ENCODE data around the gene ZC3H14.

The ZC3H14 gene

DNA sequence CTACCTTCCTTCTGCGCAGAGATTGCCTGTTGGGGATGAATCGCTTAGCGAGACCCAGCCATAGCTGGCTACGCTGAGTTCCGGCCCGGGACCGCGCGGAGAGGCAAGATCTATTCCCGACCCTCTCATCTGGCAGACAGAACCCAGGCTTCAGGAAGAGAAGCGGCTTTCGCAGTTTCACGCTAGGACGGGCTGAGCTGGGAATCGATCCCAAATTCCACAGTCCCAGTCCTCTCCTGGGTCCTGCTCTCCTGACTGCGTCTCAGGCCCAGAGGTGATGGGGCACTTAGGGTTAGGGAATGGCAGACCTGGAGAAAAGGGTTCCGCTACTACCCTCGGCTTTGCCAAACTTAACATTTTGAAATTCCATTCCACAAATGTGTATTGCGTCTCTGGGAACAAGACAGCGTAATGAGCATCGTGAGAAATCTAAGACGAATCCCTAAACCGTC, 10.8 kb upstream of the ZC3H14 start:
- no peak for DNase-seq

DNA sequence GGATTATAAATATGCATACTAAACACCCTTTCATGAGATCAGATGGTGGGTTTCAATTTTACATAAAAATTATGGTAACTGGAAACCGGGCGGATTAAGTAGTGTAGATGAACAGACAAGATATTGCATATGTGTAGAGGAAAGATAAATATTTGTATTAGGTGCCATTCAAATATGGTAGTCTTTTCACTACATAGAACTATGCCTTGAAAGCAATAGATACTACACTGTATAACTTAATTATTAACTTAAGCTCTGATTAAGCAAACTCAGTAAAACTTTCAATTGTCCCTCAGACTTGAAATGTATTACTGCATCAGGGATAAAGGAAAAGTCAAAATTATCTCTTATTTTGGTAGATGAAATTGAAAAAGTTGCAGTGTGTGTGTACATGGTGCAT, 10.0 kb upstream of the ZC3H14 start:
- DNase-seq = no peak

DNA sequence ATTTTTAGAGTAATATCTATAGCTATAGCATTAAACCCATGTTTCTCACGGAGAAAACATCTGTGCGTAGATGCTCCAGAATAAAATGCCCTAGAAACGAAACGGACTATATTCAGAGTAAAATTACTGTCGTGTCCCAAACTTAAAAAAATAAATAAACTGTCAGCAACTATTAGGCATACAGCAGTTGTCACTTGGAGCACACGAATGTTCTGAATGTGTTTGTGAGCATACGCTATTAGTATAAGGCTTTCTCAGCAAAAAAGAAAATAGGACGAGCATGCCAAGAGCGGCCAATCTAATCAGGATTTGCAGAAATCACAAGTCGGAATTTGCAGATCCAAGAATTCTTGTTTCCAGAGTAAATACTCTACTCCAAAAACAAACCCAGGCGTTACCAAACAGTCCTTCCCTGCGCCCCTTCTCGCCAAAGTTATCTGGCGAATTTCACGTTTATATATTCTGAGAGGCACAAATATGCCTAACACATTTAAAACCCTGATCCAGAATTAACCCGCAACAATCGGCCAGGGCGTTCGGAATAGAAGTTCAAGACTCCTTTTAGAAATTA, 8.9 kb upstream of the ZC3H14 start:
- DNase-seq = no peak

DNA sequence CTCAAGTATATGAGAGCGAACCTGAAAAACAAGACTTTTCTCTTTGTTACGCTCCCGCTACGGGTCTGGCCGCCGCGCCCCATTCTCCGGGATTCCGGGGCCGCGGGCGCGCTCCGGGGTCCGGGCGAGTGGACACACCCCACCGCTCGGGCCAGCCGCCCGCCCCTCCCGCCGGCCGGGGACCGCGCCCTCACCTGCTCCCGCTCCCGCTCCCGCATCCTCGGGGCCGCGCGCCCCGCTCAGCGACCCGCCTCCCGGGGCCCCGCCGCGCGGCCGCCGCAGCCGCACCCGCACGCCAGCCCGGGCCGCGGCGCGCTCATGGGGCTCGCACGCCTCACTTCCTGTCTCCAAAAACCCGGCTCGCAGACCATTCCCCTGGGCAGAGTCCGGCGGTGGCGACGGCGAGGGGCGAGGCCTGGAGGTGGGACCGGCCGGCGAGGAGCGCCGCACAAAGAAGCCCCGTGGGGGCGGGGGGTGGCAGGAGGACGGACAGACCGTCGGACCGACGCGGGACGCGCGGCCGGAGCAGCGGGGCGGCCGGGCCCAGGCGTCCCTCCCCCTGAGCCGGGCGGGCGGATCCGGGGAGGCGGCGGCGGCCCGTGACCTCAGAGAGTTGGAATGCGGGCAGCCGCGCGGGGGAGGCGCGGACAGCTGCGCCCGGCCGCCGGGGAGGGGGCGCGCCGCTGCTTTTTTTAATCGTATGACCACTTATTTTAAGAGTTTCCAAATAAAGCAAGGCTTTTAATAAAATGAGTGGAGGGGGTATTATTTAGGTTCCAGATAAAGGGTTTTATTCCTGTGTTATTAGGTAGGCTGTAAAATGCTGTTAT, 8.2 kb upstream of the ZC3H14 start, which contains the start of gene PTPN21:
Gene PTPN21 (minus strand): TSS at position 551 of the 830 bp plus-strand sequence. CDS start 4,590 bp downstream, outside the sequence.
- DNase-seq = no peak

DNA sequence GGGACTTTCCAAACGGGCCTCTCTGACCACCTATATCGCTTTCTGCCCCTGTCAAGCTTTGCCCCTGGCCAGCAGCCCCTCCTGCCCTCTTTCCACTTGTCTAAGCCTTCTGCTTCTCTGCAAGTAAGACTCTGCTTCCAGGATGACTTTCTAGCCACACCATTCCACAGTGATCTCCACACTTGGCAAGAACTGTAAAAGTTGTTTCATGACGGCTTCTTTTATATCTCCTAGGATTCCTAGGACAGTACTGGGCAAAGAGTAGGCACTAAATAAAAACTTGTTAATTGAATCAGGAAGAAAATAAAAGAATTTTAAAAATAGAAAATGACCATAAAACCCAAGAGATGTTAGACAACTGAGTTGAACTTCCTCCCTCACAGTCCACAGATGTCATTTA, 6.3 kb upstream of the ZC3H14 start:
- no peak for DNase-seq

DNA sequence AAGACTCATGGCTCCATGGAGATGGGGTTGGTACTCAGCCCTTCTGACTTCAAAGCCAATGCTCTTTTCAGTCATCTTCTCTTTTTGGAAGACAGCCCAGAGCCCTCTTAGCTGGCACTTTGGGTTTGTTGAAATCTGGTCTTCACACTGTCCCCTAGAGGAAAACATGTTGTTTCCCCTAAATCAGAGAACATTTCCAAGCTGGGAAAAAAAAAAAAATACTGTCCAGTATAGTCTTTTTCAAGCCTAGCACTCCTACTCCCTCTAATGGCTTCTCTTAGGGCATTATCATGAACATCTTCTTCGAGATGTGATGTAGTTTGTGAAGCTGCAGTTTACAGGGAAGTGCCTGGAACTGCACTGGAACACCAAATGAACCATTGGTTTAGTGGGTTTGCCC, 3.0 kb upstream of the ZC3H14 start:
- no peak for DNase-seq

DNA sequence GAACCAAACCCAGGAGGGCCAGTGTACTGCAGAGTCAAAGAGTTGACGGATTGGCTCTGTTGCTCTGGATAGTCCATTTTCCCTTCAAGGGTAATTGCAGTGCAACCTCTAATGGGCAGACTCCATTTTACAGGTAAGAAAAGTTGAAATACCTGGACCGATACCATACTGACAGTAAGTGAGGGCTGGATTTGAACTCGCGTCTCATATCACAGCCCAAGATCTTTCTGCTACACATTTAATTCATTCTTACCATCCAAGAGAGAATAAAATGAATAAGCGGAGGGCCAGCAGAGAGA, 356 bp upstream of the ZC3H14 start:
- DNase-seq = no peak

DNA sequence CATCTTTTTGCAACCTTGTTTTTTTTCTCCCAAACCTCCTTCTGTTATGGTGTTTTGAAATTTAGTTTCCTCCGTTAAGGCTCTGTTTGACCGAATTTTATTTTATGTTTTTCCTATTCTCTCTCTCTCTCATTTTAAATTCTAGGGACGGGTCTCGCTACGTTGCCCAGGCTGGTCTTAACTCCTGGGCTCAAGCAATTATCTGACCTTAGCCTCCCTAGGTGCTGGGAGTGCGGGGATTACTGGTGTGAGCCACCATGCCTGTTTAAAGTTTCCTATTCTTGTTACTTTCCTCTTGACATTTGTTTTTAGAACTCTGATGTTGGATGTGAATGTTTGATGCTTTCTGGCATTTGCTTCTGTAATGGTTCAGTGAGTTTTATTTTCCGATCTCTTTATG, 1.0 kb downstream of the ZC3H14 start:
- DNase-seq = no peak

DNA sequence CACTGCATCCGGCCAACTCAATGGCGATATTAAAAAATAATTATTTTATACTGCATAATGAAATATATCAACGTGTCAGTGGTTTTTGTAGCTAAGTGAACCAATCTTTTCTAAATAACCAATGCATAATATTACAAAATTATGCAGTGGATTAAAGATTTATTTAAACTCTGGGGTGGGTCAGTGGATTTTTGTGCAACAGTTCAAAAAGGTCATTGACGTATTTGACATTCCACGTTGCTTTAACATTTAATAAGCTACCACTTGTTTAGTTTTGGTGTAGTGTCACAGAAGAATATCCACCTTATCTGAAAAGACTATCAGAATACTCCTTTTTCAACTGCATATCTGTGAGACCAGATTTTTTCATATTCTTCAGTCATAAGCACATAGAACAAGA, 2.6 kb downstream of the ZC3H14 start:
- no peak for DNase-seq

DNA sequence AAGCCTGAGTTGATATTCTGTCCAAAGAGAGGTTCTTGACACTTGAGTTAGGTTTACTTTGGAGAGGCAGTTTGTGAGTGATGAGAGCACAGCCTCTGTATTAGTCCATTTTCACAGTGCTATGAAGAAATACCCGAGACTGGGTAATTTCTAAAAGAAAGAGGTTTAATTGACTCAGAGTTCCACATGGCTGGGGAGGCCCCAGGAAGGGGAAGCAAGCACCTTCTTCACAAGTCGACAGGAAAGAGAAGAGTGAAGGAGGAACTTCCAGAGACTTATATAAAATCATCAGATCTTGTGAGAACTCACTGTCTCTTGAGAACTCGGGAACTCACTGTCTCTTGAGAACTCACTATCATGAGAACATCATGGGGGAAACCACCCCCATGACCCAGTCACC, 5.4 kb downstream of the ZC3H14 start:
- no peak for DNase-seq

DNA sequence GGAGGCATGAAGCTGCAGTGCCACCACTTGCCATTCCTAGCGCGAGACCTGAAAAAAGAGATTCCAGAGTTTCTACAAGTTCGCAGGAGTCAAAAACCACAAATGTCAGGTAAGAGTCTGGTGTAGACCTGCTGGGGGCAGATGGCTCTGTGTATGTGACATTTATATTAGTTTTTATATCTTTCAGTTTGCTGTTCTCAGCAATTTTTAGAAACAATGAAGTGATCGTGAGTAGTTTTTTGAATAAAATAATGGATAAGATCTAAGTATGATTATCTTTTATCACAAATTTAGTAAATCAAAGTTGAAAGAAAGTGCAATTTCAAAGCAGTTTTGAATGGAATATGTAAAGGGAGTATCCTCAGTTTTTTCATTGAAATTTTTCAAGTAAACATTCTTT, 9.3 kb downstream of the ZC3H14 start:
- no peak for DNase-seq

DNA sequence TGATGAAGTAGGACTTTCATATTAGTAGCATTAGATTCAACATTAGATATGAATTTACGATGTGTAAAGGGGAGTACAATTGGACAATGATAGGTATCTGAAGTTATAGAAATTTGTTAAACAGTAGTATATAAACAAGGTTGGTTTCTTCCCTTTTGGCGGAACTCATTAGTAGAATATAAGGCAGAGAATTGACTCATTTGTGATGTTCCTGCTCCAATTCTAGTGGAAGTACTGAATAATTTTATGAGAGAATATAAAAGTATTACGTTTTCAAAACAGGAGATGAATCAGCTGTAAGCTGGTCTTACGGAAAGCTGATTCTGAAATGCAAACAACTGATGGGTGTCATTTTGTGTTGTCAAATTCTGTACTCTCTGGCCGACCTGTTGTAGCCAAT, 13.4 kb downstream of the ZC3H14 start:
- DNase-seq = no peak

DNA sequence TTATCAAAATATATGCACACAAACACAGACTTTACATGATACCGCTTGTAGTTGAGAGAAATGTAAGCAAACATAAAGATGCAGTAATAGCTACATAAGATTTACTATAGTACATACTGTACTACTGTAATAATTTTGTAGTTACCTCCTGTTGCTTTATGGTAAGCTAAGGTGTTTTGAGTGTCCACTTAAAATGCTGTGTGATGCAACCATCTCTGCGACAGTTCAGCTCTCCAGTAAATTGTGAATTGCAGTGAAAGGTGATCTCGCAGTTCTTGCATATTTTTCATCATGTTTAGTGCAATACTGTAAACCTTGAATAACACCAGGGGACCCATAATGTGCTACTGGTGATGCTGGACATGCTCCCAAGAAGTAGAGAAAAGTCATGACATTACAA, 21.6 kb downstream of the ZC3H14 start:
- DNase-seq = no peak

DNA sequence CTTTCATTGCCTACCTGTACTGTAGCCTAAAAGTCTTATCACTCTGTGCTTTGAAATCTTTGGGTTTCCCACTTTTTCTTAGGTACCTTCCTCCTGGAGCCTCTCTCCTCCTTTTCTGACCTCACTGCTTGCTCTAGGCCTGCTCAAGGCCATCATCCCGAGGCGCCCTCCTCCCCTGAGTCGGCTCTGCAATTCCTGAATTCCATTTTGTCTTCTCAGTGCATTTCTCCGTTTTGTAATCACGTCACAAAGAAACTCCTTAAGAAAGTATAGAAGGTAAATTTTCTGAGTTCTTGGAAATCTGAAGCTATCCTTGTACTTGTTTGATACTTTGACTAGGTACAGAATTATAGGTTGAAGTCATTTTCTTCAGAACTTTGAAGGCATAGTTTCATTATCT, 25.2 kb downstream of the ZC3H14 start:
- no peak for DNase-seq

DNA sequence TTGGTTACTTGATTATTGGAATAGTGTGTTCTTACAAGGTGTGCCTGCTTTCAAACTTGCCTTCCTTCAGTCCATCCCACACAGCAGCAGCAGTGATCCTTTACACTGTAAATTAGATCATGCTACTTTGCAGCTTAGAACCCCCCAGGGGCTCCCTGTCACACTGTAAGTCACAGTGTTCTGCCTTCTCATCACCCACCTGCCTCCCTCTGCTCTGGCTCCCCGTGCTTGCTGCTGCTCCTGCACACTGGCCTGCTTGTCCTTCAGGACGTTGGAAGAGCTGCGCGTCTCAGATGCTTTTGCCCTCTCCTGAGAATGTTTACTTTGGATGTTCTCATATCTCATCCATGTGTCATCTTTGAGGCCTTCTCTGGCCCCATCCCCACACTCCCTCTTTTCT, 27.3 kb downstream of the ZC3H14 start:
- no peak for DNase-seq

DNA sequence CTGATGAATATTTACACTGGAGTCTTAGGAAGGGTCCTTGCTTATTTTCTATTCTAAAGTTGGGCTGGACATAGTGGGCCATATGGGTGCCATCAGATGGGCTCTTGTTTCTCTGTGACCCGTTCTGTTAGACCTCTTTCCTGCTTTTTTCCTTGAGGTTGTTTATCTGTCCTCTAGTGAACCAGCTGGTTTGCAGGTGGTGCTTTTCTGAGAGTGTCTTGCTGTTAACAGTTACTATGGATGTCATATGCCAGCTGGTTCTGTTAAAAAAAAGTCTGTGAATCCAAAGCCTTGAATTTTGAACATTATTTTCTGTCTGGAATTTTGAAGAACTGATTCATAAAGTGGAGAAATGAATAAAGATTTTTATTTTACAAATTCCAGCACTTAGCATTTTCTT, 29.2 kb downstream of the ZC3H14 start:
- DNase-seq = no peak

DNA sequence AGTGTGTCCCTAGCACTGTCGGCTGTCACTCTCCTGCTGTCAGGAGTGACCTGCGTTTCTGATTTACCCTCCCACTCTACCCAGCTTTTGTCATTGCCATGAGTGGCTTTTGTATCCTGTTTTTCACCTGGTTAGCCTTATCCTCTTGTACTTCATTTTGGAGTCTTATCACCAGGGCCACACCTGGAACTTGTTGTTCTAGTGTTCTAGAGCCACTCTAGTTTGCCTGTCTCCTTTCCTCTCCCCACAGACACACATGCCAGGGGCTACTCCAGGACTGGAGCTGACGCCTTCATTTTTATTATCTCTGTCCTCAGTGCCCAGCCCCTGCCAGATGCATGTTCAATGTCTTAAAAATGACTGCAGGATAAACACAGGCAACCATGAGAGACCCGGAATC, 34.2 kb downstream of the ZC3H14 start:
- DNase-seq = no peak

DNA sequence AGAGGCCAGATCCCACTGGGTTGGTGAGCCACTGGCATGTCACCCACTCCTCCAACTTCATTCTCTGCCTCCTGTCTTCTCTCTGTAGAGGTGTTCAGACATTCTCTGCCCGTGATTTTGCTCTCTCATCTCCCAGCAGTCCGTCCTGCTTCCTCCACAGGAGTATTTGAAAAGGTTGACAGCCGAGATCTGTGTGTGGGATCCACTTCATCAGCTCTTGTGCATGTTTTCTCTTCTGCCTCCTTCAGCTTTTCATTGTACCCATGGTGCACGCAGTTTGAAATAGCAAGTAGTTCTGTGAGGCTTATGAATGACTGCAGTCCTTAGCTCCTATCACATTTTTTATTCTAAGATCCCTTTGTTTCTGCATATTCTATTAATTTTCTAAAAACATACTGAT, 34.8 kb downstream of the ZC3H14 start:
- no peak for DNase-seq

DNA sequence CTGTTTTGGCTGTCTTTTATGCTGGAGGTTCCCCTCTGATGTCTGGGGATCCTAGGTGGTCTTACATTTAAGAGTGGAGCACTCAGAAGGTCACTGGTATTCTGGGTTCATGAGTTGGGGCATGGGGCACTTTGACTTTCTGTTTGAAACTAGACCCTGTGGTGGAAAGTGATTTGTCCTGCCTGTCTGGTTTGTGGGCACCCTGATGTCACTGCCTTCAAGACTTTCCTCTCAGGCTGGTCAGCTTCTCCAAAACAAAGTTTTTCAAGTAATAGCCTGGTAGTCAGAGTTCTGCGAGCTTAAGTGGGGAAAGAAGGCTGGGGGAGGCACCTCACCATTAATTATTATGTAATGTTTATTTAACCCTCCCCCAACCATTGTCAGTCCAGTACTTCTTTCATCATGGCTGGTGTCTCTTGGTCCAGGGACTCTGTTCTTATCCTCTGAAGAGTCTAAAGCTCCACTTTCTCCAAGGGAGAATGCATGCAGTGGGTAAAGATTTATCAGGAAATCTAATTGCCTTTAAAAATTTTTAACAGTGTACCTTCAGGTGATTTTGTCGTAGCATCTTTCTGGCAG, 35.3 kb downstream of the ZC3H14 start:
- DNase-seq = no peak

DNA sequence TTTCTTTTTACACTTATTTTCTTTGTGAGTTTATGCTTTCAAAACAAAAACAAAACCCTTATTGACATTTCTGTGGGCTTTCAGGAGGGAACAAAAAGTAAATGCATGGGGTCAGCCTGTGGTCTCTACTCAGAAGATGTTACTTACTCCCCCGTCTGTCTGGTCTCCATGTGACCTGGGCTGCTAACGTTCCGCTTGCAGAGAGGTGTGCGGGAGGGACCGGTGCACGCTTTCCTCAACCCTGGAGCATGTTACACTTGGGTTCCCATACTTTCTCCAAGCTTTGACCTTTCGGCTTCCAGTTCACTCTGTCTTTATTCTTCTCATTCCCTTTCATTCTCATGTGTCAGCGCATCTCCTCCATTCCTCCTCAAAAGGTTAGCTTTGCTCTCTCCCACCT, 36.5 kb downstream of the ZC3H14 start:
- no peak for DNase-seq

DNA sequence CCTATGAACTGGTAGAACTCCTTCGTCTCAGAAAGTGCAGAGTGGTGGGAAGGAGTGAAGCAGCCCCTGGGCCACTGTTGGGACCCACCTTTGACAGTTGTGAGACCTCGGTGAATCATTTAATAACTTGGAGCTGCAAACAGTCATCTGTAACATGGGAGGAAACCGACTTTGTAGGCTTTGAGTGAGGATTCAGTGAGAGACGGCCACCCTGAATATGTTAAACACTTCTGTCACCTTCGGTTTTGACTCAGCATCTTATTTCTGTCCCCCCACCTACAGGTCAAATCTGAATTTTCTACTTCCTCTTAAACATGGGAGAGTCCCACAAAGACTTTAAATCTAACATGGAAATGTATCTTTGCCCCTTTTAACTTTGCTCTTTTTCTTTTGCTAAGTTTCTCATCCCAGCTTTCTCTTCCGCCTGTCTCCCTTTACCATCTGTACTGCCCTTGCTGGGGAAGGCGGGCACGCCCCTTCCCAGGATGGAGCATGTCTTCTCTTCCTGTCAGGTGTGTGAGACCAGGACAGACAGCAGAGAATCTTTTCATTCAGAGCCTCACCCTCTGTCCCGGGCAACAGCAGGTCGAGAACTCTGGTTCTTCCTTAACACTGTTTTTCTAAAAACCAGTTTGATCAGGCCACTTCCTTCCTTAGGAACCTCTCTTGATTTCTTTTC, 37.1 kb downstream of the ZC3H14 start:
- DNase-seq = peak; percentile 35

DNA sequence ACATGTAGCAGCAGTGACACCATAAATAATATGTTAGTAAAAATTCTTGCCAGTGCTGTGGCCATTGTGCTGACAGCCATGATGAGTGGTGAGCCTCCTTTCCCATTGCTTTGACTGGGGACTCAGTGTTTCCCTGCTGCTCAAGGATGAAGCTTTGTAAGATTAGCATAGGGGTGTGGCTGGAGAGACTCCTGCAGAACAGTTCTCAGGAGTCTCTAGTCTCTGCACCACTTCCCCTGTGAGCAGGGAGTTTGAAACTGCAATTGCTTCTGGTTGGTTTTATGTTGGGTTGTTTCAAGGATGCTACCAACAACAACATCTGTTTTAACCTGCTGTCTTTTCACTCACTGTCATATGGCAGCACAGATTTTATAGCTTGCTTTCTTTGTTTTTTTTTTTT, 41.4 kb downstream of the ZC3H14 start:
- no peak for DNase-seq

DNA sequence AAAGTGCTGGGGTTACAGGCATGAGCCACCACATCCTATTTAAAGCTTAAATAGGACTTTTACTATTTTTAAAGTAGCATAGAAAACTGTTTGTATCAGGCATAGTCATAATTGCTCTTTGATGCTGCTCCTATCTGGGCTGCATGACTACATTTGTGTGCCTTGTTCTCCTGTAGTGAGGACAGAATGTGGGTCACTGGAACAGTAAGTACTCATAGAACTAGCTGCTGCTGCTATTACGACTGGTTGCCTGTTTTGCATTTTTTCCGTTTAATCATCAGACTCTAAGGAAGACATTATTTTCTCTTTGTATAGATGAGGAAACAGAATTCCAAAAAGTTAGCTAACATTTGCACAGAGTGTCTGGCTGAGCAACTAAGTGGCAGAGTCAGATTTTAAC, 42.8 kb downstream of the ZC3H14 start:
- no peak for DNase-seq

DNA sequence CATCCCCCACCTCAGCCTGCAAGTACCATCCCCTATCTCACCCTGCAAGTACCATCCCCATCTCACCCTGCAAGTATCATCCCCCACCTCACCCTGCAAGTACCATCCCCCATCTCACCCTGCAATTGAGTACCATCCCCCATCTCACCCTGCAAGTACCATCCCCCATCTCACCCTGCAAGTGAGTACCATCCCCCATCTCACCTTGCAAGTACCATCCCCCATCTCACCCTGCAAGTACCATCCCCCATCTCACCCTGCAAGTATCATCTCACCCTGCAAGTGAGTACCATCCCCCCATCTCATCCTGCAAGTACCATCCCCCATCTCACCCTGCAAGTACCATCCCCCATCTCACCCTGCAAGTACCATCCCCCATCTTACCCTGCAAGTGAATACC, 45.0 kb downstream of the ZC3H14 start:
- no peak for DNase-seq

Data from activated naive CD4-positive, alpha-beta T cell treated with Interleukin-2 at 50 U/mL for 16 hours (primary cell).